Nephron (organoid): Measurements from ENCODE around the gene MAD1L1.
A peak's percentile ranks its signal among the peaks of the same experiment; 100 is the strongest.

Source experiments
- H3K27ac Mint-ChIP-seq, 3 experiments: 2 replicates each; pipeline ENCODE4 v1.8.0; 2020; ENCODE audit warnings: mixed read lengths in 3 of 3, mild to moderate bottlenecking in 2 of 3, moderate library complexity in 1 of 3
- H3K27me3 Mint-ChIP-seq: 2 replicates; pipeline ENCODE4 v1.8.0; 2021; ENCODE audit warnings: low read depth, mild to moderate bottlenecking, moderate library complexity, mixed read lengths
- H3K36me3 Mint-ChIP-seq: 2 replicates; pipeline ENCODE4 v1.8.0; 2020; ENCODE audit warnings: low read depth, mixed read lengths
- H3K4me1 Mint-ChIP-seq: 2 replicates; pipeline ENCODE4 v1.8.0; 2020; ENCODE audit warnings: mixed read lengths
- H3K4me3 Mint-ChIP-seq, 3 experiments: 2 replicates each; pipeline ENCODE4 v1.8.0; 2020; ENCODE audit warnings: mild to moderate bottlenecking in 3 of 3, mixed read lengths in 3 of 3, moderate library complexity in 2 of 3
- H3K9me3 Mint-ChIP-seq: 2 replicates; pipeline ENCODE4 v1.8.0; 2020; ENCODE audit warnings: mixed read lengths
- TF ChIP-seq, protein P1 (sequence below), 3 experiments: fragments of 200-600 bp; sonication (generic); IDR thresholded peaks; one replicate each; pipeline ENCODE4 v1.5.0; 2021; ENCODE audit warnings: antibody characterized with exemption in 3 of 3; ENCODE audit not compliant: unreplicated experiment in 3 of 3

Gene MAD1L1

DNA sequence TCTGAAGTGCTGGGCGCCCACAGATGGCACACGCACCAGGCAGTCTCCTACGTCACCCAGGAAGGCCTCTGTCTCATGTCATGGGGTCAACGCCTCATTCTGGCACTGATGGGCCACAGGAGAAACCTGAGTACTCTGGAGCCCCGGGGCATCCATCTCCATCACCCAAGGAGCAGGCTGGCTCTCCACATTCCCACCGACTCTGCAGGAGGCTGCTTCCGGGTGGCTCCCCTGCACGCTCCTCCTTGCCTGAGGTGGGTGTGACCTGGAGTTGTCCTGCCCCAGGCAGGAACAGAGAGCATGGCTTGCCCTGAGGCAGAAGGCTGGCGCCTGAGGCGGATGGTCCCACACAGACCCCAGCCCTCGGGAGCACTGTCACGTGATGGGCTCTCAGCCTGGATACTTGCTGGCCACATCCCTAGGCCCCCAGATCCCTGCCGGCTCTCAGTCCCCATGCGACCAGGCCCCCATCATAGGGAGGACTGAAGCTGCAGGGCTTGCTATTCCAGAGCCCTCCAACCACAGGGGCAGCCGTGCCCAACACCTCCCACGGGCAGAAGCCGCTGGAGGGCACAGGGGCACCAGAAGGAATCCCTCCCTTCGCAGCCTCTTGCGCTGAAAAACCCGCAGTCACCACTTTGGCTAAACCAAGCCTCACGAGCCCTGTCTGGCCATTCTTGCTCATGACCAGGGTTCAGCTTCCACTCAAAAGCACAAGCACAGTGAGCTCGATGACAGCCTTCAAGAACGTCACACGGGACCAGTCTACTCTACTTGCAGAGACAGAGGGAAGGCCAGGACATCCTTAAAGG lies 80.7 kb downstream of the MAD1L1 start:
- TF ChIP-seq, protein P1, sequence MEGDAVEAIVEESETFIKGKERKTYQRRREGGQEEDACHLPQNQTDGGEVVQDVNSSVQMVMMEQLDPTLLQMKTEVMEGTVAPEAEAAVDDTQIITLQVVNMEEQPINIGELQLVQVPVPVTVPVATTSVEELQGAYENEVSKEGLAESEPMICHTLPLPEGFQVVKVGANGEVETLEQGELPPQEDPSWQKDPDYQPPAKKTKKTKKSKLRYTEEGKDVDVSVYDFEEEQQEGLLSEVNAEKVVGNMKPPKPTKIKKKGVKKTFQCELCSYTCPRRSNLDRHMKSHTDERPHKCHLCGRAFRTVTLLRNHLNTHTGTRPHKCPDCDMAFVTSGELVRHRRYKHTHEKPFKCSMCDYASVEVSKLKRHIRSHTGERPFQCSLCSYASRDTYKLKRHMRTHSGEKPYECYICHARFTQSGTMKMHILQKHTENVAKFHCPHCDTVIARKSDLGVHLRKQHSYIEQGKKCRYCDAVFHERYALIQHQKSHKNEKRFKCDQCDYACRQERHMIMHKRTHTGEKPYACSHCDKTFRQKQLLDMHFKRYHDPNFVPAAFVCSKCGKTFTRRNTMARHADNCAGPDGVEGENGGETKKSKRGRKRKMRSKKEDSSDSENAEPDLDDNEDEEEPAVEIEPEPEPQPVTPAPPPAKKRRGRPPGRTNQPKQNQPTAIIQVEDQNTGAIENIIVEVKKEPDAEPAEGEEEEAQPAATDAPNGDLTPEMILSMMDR (IDR thresholded peaks at IDR 0.05; ENCODE audit: unreplicated experiment in 3 of 3), result no peak
- no peak overlapping the region for H3K4me3 Mint-ChIP-seq
- no peaks in the 10 kb centered on the region for H3K9me3 Mint-ChIP-seq
- no peak overlapping the region for H3K27ac Mint-ChIP-seq
- peaks cover 33% of the 10 kb centered on the region for H3K36me3 Mint-ChIP-seq
- H3K4me1 Mint-ChIP-seq, result peaks cover 11% of the 10 kb centered on the region
- H3K27me3 Mint-ChIP-seq, result no peaks in the 10 kb centered on the region

DNA sequence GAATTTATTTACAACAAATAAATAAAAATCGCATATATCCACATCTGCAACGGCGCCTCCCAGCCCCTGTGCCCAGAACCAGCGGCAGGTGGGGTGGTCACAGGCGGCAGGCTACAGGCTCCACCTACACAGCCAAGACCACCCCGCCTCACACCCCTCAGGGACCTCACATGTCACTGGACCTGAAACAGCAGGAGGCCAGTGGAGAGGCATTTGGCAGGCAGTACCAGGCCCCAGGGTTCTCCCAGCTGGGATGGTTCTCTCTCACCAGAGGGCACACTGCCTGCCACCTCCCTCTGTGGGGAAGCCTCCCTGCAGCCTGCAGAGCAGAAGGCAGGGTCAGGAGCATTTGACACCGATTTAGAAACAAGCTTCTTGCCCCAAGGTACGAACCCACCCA lies 81.5 kb downstream of the MAD1L1 start:
- Mint-ChIP-seq H3K4me3 (no peak overlapping the region), H3K4me1 (peaks cover 10% of the 10 kb centered on the region), H3K27ac (peak overlapping the region in 1 of 3 experiments; percentile 38), H3K9me3 (no peaks in the 10 kb centered on the region), H3K27me3 (no peaks in the 10 kb centered on the region), H3K36me3 (peaks cover 33% of the 10 kb centered on the region)
- TF ChIP-seq, protein P1 (IDR thresholded peaks at IDR 0.05; ENCODE audit: unreplicated experiment in 3 of 3), result no peak

DNA sequence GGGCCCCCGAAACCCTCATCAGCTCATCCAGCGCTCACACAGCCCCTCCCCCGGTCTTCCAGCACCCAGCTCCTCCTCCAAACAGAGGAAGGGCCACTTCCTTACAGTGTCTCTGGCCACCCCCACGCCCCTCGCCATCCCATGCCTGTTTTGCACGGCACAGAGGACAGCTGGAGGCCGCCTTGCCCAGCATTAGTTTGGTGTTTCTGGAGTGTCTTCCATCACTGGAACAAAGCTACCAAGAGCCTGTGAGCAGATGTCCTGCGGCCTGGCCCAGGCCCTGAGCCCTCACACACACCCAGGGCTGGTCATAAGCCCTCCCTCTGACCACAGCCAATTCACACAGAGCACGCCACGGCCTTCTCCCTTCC lies 82.3 kb downstream of the MAD1L1 start:
- Mint-ChIP-seq H3K27ac (peak overlapping the region in 2 of 3 experiments; percentile 35 to 38), H3K9me3 (no peaks in the 10 kb centered on the region), H3K4me1 (peaks cover 10% of the 10 kb centered on the region), H3K4me3 (no peak overlapping the region), H3K36me3 (peaks cover 33% of the 10 kb centered on the region), H3K27me3 (no peaks in the 10 kb centered on the region)
- TF ChIP-seq, protein P1 (IDR thresholded peaks at IDR 0.05; ENCODE audit: unreplicated experiment in 3 of 3), result no peak

DNA sequence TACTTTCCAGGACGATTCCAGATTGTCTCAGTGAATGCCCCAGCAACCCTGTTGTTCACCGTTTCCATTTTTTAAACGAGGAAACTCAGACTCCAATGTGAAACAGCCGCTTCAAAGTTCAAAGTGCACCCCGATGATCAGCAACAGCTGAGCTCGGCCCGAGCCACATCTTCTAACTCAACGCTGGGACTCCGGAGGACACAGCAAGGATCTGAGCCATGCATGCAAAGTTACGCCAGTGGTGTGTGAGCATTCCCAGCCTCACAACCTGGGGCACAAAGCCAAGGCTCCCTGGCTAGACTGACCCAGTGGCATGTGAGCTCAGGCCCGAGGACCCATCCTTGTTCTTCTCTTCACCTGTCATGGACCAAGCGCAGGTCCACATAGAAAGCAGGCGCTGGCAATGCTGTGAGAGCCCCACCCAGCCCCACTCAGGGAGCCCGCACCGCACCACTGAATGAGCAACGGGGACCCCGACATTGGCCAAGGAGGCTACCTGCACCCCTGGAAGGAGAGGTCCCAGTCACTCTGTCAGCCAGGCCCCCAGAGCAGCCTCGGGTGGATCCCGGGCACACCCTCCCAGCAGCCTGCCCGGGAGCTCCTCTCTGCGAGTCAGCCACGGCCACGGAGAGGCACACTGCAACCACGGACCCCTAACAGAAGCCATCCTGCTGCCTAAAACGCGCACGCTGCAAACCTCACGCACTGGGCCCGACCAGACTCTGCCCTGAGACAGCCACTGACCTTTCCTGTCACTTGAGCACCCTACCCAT lies 82.9 kb downstream of the MAD1L1 start:
- H3K36me3 Mint-ChIP-seq, result peaks cover 27% of the 10 kb centered on the region
- no peak overlapping the region for H3K4me3 Mint-ChIP-seq
- no peaks in the 10 kb centered on the region for H3K9me3 Mint-ChIP-seq
- peak overlapping the region in 1 of 3 experiments; percentile 61 for H3K27ac Mint-ChIP-seq
- TF ChIP-seq, protein P1 (IDR thresholded peaks at IDR 0.05; ENCODE audit: unreplicated experiment in 3 of 3), result no peak
- H3K4me1 Mint-ChIP-seq, result peaks cover 10% of the 10 kb centered on the region
- H3K27me3 Mint-ChIP-seq, result no peaks in the 10 kb centered on the region

DNA sequence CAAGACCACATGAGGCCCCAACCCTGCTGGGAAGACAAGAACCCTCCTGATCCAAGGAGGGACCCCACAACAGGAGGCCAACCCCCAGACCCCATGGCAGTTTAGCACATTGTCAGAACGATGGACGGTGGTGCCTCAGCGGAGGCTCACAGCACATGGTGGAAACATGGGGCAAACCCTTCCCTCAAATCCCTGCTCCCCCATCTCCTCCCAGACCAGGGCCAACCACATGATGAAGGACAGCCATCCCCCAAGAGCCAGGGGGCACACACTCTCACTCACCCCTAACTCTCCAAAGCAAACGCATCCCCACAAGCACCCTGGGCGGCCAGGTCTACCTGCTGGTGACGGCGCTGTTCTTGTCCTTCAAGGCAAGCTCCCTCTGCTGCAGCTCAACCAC lies 83.9 kb downstream of the MAD1L1 start:
- H3K4me3 Mint-ChIP-seq, result no peak overlapping the region
- no peaks in the 10 kb centered on the region for H3K9me3 Mint-ChIP-seq
- peaks cover 19% of the 10 kb centered on the region for H3K36me3 Mint-ChIP-seq
- H3K4me1 Mint-ChIP-seq, result peaks cover 10% of the 10 kb centered on the region
- H3K27ac Mint-ChIP-seq, result no peak overlapping the region
- TF ChIP-seq, protein P1 (IDR thresholded peaks at IDR 0.05; ENCODE audit: unreplicated experiment in 3 of 3), result no peak
- no peaks in the 10 kb centered on the region for H3K27me3 Mint-ChIP-seq
